PC-9 (cell line): ENCODE results near the gene CCDC39. TPM values are rescaled to one million over a fixed set of nuclear protein-coding genes. Genes with fewer than 3 reads are reported as not detected.

ENCODE experiments used
- BruUV-seq: library from RNA; stranded (reverse); fragments of 400-500 nt; replicated peaks from 2 replicates; lab custom pipeline; 2021; lab: Mats Ljungman, UMichigan
- CTCF ChIA-PET: fragments of 300-600 bp; sonication (Branson Sonifier 250); formaldehyde crosslinking; loops from one replicate; lab custom pipeline; 2022; ENCODE audit warnings: antibody characterized with exemption; lab: Charles Lee
- POLR2A ChIA-PET: fragments of 300-600 bp; sonication (Branson Sonifier 250); formaldehyde crosslinking; loops from one replicate; lab custom pipeline; 2022; ENCODE audit warnings: antibody characterized with exemption; ENCODE audit not compliant: unreplicated experiment; lab: Charles Lee
- DNase-seq, 2 experiments: peaks; one replicate each; pipeline versions ENCODE4 v3.0.0 to v3.0.0-alpha.2; 2015 to 2022; ENCODE audit warnings: mixed read lengths in 1 of 2
- H2AFZ ChIP-seq: fragments of 200-600 bp; sonication (generic); 2 replicates; pipeline ENCODE4 v1.8.1; 2017; ENCODE audit warnings: antibody characterized with exemption
- H3F3A ChIP-seq: fragments of 200-600 bp; sonication (generic); 2 replicates; pipeline ENCODE4 v1.8.1; 2017; ENCODE audit warnings: antibody characterized with exemption, mild to moderate bottlenecking, low read depth; ENCODE audit not compliant: insufficient read depth
- H3K27ac ChIP-seq: fragments of 200-600 bp; sonication (generic); 2 replicates; pipeline ENCODE4 v1.6.1; 2016; ENCODE audit warnings: mixed run types
- H3K27me3 ChIP-seq: fragments of 200-600 bp; sonication (generic); 2 replicates; pipeline ENCODE4 v1.6.1; 2016; ENCODE audit warnings: low read depth, mixed run types; ENCODE audit not compliant: insufficient read depth
- H3K36me3 ChIP-seq: fragments of 200-600 bp; sonication (generic); 2 replicates; pipeline ENCODE4 v1.6.1; 2016; ENCODE audit warnings: low read depth, mixed run types
- H3K4me1 ChIP-seq: fragments of 200-600 bp; sonication (generic); replicated peaks from 2 replicates; pipeline ENCODE4 v1.6.1; 2016; ENCODE audit warnings: mixed run types; ENCODE audit not compliant: insufficient read depth
- H3K4me2 ChIP-seq: fragments of 200-600 bp; sonication (generic); 2 replicates; pipeline ENCODE4 v1.6.1; 2017; ENCODE audit warnings: mixed run types
- H3K4me3 ChIP-seq: fragments of 200-600 bp; sonication (generic); 2 replicates; pipeline ENCODE4 v1.6.1; 2016; ENCODE audit warnings: mixed run types
- H3K79me2 ChIP-seq: fragments of 200-600 bp; sonication (generic); 2 replicates; pipeline ENCODE4 v1.6.1; 2017; ENCODE audit warnings: low read depth, mixed run types
- H3K9me2 ChIP-seq: fragments of 200-600 bp; sonication (generic); 2 replicates; pipeline ENCODE4 v1.8.1; 2017; ENCODE audit warnings: mild to moderate bottlenecking; ENCODE audit not compliant: insufficient read depth
- H3K9me3 ChIP-seq: fragments of 200-600 bp; sonication (generic); 2 replicates; pipeline ENCODE4 v1.8.1; 2016; ENCODE audit warnings: low read depth; ENCODE audit not compliant: insufficient read depth
- H4K20me1 ChIP-seq: fragments of 200-600 bp; sonication (generic); 2 replicates; pipeline ENCODE4 v1.8.1; 2017; ENCODE audit not compliant: insufficient read depth
- CTCF ChIP-seq: fragments of 200-600 bp; sonication (generic); conservative IDR thresholded peaks from 2 replicates; pipeline ENCODE4 v1.6.1; 2017; ENCODE audit warnings: mixed run types, antibody characterized with exemption, mild to moderate bottlenecking, moderate library complexity
- EZH2 ChIP-seq: fragments of 200-600 bp; sonication (generic); IDR thresholded peaks from 2 replicates; pipeline ENCODE4 v1.8.0; 2017; ENCODE audit warnings: antibody characterized with exemption, low read depth
- intact Hi-C: fragments of 100-400 bp; cut with micrococcal nuclease; formaldehyde crosslinking; loops from one replicate; pipeline ENCODE4 v1.10.0; 2022; ENCODE audit not compliant: unreplicated experiment
- total RNA-seq: library from RNA; stranded (reverse); gene quantifications from 2 replicates; pipeline ENCODE4 v1.2.3, GENCODE V29; 2021

Gene CCDC39
- total RNA-seq, 1 experiment from 2014 or later: 0.26 TPM

DNA sequence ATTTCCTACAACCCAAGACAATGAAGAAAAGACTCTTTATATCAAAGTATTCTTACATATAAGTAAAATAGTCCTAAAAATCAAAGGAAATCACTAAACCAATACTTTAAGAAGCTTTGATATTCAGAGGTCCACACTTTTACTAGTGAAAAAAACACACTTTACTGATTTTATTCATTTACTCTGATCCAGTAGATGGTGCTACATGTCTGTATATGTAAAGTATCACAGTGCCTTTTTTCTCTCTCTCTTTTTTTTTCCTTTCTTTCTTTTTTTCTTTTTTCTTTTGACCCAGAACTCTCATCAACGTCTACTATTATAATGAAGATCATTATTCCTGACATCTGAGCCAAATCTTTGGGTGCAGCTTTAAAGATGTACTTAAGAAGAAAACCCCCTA is 10.8 kb upstream of the CCDC39 start:
- CTCF ChIA-PET: interaction anchor here (0.6 kb wide), 2 partner anchors 919 to 1011 kb away, joined by 3 read pairs; no protein-coding TSS in a partner anchor
- no peak overlapping the region for H2AFZ ChIP-seq
- no peaks in the 10 kb centered on the region for H3K36me3 ChIP-seq
- H3K27me3 ChIP-seq: no peaks in the 10 kb centered on the region
- H3K4me1 ChIP-seq: no peaks in the 10 kb centered on the region
- POLR2A ChIA-PET: no interaction called here
- intact Hi-C loops: loop anchor here (5.0 kb wide), 1 partner anchor 1012 kb away; no protein-coding TSS in a partner anchor
- no peaks in the 10 kb centered on the region for H3K9me2 ChIP-seq
- H3K27ac ChIP-seq: no peak overlapping the region
- no peaks in the 10 kb centered on the region for H4K20me1 ChIP-seq
- no peak for DNase-seq
- H3F3A ChIP-seq: no peaks in the 10 kb centered on the region
- BruUV-seq: no TSS peak
- TF ChIP-seq CTCF (peak; percentile 46; the same call in 1 of the 2 replicates), EZH2 (no peak)
- H3K79me2 ChIP-seq: no peaks in the 10 kb centered on the region
- H3K4me3 ChIP-seq: no peak overlapping the region
- no peaks in the 10 kb centered on the region for H3K9me3 ChIP-seq
- H3K4me2 ChIP-seq: no peak overlapping the region

GRCh38 chr3:180684807-180685206 is 5.5 kb upstream of the CCDC39 start:
- Histone ChIP-seq H4K20me1 (no peaks in the 10 kb centered on the region), H3K4me1 (peaks cover 8% of the 10 kb centered on the region; the same call in 1 of the 2 replicates), H3K36me3 (no peaks in the 10 kb centered on the region), H3K27me3 (no peaks in the 10 kb centered on the region), H3K9me2 (no peaks in the 10 kb centered on the region), H2AFZ (no peak overlapping the region), H3K4me3 (no peak overlapping the region), H3K79me2 (no peaks in the 10 kb centered on the region), H3K27ac (no peak overlapping the region), H3K9me3 (no peaks in the 10 kb centered on the region), H3F3A (no peaks in the 10 kb centered on the region), H3K4me2 (no peak overlapping the region)
- no TSS peak for BruUV-seq
- intact Hi-C loops: no loop called here
- POLR2A ChIA-PET: no interaction called here
- CTCF ChIA-PET: no interaction called here
- TF ChIP-seq EZH2 (no peak), CTCF (no peak)
- DNase-seq: no peak

GRCh38 chr3:180683816-180684215 is 4.5 kb upstream of the CCDC39 start:
- ChIA-PET CTCF (no interaction called here), POLR2A (no interaction called here)
- Histone ChIP-seq H3K4me2 (no peak overlapping the region), H3K27me3 (no peaks in the 10 kb centered on the region; the same call in 1 of the 2 replicates), H3K27ac (no peak overlapping the region), H3K36me3 (no peaks in the 10 kb centered on the region), H3K4me1 (peaks cover 9% of the 10 kb centered on the region; the same call in 1 of the 2 replicates), H3K9me2 (no peaks in the 10 kb centered on the region), H3F3A (no peaks in the 10 kb centered on the region), H3K79me2 (no peaks in the 10 kb centered on the region), H3K9me3 (no peaks in the 10 kb centered on the region), H3K4me3 (no peak overlapping the region), H4K20me1 (no peaks in the 10 kb centered on the region), H2AFZ (no peak overlapping the region)
- DNase-seq: no peak
- intact Hi-C loops: no loop called here
- no TSS peak for BruUV-seq
- no peak for TF ChIP-seq CTCF
- no peak for TF ChIP-seq EZH2
